Fibroblast of skin of right quadriceps (primary cell): ENCODE measurements around the gene METRNL.
"Not testable (repeated sequence)": the region's sequence is repeated elsewhere in the genome, so short reads cannot be mapped to it uniquely, and the experiment has no call there.

ENCODE experiments used
- DNase-seq: peaks from one replicate; pipeline ENCODE4 v3.0.0-alpha.2; 2013

METRNL gene

GRCh38 chr17:83125515-83126274 lies 46.3 kb downstream of the METRNL start:
- DNase-seq = no peak

DNA sequence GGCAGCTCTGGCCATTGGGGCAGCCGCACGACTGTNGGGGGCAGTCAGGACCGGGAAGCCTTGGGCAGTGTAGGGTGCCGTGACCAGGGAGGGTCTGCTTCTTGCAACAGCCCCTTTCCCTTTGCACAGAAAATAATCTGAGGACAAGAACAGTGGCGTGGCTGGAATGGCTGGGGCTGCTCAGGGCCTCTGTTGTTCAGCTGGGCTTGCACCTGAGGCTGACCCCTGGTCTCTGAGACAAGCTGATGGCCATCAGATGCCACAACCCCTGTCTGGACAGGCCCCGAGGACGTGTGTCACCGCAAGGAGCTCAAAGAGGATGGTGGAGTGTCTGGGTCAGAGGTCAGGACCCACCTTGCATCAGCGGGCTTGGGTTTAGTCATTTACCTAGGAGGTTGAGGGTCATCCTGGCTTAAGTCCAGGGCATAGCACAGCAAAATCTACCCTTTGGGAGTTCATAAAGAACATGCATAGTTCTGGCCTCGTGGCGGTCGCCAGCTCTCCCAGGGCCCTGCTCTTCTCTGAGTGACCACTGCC lies 46.9 kb downstream of the METRNL start:
- no peak for DNase-seq

- DNase-seq = no peak
These were observed 48.2 kb downstream of the METRNL start for GRCh38 chr17:83127431-83128160.

- no peak for DNase-seq
These were observed 49.2 kb downstream of the METRNL start for GRCh38 chr17:83128306-83129240.

- no peak for DNase-seq
These were observed 50.3 kb downstream of the METRNL start for GRCh38 chr17:83129676-83130075.

GRCh38 chr17:83131401-83132011 lies 52.1 kb downstream of the METRNL start:
- no peak for DNase-seq

- DNase-seq = no peak
These were observed 53.1 kb downstream of the METRNL start for GRCh38 chr17:83132251-83133081.

DNA sequence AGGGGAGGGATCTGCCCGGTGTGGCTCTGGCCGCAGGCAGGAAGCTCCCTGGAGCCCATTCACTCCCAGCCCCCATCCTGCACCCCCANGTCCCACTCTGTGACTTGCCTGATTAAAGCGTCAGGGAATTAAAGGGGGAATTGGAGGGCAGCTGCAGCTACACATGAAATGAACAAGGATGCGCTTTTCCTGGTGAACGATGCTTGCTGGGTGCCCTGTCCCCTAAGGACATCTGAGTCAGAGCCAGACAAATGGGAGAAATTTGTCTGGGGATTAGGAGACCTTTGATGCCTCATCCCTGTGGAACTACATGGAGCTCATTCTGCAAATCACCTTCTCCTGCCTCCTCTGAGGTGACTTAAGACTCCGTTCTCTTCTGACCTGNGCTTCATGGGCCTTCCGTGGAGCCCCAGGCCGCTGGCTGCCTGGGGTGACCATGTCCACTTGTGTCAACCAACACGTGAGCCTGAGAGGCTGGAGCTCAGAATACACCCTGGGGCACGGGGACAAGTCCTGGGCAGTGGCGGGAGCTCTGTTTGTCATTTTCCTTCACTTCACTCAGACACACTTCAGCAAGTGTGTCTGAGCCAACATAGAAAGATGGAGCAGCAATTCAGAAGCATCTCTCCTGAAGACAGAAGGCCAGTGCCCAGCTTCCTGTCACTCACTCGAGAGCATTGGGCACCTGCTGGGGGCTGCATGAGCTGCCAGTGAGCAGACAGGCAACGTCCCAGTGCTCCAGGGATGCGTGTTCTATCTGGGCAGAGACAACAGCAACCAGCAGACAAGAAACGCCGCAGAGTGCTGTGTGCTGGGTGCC lies 54.1 kb downstream of the METRNL start:
- peak; percentile 14 for DNase-seq

DNA sequence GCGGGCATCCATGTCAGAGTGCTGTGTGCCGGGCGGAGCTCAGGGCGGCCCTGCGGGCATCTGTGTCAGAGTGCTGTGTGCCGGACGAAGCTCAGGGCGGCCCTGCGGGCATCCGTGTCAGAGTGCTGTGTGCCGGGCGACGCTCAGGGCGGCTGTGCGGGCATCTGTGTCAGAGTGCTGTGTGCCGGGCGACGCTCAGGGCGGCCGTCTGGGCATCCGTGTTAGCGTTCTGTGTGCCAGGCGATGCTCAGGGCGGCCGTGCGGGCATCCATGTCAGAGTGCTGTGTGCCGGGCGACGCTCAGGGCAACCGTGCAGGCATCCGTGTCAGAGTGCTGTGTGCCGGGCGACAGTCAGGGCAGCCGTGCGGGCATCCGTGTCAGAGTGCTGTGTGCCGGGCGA lies 55.0 kb downstream of the METRNL start:
- DNase-seq = not testable (repeated sequence)

- DNase-seq = no peak
These were observed 56.3 kb downstream of the METRNL start for GRCh38 chr17:83135692-83136091.

DNA sequence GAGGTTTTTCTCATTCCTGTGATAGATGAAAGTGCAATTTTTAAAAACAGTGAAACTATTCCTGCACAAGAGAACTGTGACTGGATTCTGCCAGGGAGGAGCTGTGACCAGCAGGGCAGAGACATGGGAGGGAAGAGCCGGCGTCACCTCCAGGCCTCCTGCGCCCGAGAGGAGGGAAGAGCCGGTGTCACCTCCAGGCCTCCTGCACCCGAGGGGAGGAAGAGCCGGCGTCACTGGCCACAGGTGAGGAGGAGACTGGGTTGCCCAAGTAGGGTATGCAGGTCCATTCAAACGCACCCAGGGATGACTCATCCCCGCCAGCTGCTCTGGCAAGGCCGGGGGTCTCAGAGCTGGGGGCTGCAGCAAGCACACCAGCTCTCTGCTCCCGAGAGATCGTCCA lies 56.7 kb downstream of the METRNL start:
- no peak for DNase-seq

DNA sequence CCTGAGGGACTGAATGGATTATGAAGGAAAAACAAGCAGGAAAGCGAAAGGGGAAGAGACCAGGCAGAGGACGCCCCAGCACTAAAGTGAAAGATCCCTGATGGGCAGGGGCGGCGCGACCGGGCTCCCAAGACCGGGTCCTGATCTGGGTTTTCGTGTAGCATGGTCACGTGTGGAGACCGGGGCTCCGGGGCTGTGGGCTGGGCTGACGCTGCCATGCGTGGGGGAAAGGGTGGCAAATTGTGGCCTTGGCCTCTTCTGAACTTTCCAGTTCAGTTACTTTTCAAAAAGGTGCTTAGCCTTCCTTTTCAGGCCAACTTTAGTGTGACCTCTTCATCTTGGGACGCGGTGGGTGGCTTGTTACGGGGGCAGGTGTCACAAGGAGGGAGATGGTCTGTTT lies 57.5 kb downstream of the METRNL start:
- DNase-seq = no peak

- no peak for DNase-seq
These were observed 58.1 kb downstream of the METRNL start for GRCh38 chr17:83137523-83137922.

- DNase-seq = no peak
These were observed 59.4 kb downstream of the METRNL start for GRCh38 chr17:83138820-83139219.

DNA sequence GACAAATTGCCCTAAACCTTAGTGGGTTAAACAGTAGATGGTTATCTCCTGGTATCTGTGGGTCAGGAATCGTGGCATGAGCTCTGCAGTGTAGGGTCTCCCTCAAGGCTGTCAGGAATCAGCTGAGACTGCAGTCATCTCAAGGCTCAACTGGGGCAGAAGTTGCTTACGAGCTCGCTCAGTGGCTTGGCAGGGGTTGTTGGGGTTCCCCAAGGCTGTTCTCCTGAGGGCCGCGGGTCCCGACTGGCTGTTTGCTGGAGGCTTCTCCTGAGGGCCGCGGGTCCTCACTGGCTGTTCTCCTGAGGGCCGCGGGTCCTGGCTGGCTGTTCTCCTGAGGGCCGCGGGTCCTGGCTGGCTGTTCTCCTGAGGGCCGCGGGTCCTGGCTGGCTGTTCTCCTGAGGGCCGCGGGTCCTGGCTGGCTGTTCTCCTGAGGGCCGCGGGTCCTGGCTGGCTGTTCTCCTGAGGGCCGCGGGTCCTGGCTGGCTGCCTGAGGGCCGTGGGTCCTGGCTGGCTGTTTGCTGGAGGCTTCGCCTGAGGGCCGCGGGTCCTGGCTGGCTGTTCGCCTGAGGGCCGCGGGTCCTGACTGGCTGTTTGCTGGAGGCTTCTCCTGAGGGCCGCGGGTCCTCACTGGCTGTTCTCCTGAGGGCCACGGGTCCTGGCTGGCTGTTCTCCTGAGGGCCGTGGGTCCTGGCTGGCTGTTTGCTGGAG lies 60.3 kb downstream of the METRNL start:
- not testable (repeated sequence) for DNase-seq

- DNase-seq = not testable (repeated sequence)
These were observed 60.8 kb downstream of the METRNL start for GRCh38 chr17:83140249-83140566.

GRCh38 chr17:83142619-83143018 lies 63.2 kb downstream of the METRNL start:
- DNase-seq = no peak

DNA sequence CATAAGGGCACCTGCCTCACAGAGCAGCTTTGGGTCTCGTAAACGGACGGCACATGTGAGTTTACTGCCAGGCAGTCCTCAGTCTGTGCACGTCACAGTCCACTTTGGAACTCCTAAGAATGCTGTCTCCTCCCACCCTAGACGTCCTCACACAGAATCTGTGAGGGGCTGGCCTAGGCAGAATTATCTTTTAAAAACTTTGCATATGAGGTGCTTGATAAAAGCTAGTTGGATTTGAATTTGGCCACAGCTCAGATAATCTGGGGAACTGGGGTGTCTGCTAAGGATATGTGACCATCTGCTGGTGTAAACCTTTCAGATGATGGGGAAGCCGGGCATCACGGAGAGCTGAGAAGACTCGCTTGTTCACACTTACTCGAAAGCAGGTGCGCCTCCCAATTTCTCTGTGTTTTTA lies 64.4 kb downstream of the METRNL start:
- no peak for DNase-seq
